PC-9 (cell line): ENCODE measurements around the gene GOLGA6L10.
"Not testable (repeated sequence)": the region's sequence is repeated elsewhere in the genome, so short reads cannot be mapped to it uniquely, and the experiment has no call there.

Experiments
- EZH2 ChIP-seq: fragments of 200-600 bp; sonication (generic); IDR thresholded peaks from 2 replicates; pipeline ENCODE4 v1.8.0; 2017; ENCODE audit warnings: antibody characterized with exemption, low read depth
- TF ChIP-seq, protein P1 (sequence below): fragments of 200-600 bp; sonication (generic); conservative IDR thresholded peaks from 2 replicates; pipeline ENCODE4 v1.6.1; 2017; ENCODE audit warnings: mixed run types, antibody characterized with exemption, mild to moderate bottlenecking, moderate library complexity

DNA sequence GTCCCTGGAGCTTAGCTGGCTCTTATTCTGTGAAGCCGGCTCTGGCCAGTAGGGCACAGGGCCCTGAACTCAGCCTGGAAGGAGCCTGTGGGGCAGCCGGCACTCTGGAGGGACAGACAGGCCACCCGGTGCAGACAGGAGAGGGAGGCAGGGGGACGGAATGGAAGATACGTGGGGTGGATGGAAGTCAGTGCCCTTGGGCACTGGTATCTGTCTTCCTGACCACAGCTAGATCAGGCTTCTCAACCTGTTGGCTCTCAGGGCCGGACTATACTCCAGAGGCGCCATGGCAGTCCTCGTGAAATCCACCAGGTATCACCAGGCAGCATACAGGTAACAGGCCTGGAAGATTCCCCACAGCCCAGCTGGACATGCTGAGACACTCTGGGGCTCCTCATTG lies 10.7 kb downstream of the GOLGA6L10 start:
- TF ChIP-seq, protein P1, sequence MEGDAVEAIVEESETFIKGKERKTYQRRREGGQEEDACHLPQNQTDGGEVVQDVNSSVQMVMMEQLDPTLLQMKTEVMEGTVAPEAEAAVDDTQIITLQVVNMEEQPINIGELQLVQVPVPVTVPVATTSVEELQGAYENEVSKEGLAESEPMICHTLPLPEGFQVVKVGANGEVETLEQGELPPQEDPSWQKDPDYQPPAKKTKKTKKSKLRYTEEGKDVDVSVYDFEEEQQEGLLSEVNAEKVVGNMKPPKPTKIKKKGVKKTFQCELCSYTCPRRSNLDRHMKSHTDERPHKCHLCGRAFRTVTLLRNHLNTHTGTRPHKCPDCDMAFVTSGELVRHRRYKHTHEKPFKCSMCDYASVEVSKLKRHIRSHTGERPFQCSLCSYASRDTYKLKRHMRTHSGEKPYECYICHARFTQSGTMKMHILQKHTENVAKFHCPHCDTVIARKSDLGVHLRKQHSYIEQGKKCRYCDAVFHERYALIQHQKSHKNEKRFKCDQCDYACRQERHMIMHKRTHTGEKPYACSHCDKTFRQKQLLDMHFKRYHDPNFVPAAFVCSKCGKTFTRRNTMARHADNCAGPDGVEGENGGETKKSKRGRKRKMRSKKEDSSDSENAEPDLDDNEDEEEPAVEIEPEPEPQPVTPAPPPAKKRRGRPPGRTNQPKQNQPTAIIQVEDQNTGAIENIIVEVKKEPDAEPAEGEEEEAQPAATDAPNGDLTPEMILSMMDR = not testable (repeated sequence)
- not testable (repeated sequence) for TF ChIP-seq EZH2
